ENCODE measurements around the gene ORM1.

GRCh38 chr9:114288193-114289091 is 34.5 kb upstream of the ORM1 start:
- TF ChIP-seq CTCF (IDR thresholded peaks at IDR 0.05) = no peak
- no peak for TF ChIP-seq EP300 (IDR thresholded peaks at IDR 0.05)
- no peak for TF ChIP-seq POLR2A (IDR thresholded peaks at IDR 0.05)
